ENCODE measurements around the gene QRSL1.
"Not testable (repeated sequence)": the region's sequence is repeated elsewhere in the genome, so short reads cannot be mapped to it uniquely, and the experiment has no call there.

DNA sequence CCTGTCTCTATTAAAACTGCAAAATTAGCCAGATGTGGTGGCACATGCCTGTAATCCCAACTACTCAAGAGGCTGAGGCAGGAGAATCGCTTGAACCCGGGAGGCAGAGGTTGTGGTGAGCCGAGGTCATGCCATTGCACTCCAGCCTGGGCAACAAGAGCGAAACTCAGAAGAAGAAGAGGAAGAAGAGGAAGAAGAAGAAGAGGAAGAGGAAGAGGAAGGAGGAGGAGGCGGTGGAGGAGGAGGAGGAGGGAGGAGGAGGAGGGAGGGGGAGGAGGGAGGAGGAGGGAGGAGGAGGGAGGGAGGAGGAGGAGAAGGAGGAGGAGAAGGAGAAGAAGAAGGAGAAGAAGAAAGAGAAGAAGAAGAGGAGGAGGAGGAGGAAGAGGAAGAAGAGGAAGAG, 40.4 kb upstream of the QRSL1 start:
- TF ChIP-seq, protein P1, sequence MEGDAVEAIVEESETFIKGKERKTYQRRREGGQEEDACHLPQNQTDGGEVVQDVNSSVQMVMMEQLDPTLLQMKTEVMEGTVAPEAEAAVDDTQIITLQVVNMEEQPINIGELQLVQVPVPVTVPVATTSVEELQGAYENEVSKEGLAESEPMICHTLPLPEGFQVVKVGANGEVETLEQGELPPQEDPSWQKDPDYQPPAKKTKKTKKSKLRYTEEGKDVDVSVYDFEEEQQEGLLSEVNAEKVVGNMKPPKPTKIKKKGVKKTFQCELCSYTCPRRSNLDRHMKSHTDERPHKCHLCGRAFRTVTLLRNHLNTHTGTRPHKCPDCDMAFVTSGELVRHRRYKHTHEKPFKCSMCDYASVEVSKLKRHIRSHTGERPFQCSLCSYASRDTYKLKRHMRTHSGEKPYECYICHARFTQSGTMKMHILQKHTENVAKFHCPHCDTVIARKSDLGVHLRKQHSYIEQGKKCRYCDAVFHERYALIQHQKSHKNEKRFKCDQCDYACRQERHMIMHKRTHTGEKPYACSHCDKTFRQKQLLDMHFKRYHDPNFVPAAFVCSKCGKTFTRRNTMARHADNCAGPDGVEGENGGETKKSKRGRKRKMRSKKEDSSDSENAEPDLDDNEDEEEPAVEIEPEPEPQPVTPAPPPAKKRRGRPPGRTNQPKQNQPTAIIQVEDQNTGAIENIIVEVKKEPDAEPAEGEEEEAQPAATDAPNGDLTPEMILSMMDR (IDR thresholded peaks at IDR 0.05): not testable (repeated sequence)
- TF ChIP-seq POLR2A (IDR thresholded peaks at IDR 0.05): not testable (repeated sequence)
